Measurements from ENCODE around the gene TMEM266.

Gene TMEM266

DNA sequence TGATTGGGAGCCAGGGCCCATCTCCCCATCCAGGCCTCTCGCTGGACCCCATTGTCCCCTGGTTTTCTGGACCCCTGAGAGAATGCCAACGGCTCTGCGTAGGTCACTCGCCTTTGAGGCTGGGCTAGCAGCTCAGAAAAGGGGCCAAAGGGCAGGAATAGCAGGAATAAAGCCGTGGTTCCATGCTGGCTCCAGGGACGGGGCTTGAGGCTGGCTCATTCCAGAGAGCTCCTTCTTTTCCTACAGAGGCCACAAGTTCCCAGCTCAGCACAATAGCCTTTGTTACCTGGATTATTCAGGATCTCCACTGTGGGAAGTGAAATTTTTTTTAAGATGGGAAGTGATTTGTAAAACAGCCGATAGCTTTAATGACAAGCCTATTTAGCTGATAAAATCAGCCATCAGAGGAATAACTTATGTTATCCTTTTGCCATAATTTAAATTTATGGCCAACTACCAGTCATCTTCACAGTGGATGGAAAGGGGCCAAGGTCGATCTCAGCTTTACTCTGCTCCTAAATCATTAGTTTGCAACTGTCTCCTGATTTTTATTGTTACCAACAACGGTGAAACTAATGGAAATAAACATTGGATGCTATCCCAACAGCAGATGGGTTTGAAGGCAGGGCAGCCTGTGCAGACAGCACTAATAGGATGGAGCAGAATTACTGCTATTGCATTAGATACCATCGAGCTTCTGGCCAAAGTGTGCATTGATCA is 124.3 kb downstream of the TMEM266 start:
- TF ChIP-seq CTCF (IDR thresholded peaks at IDR 0.05; ENCODE audit: low read depth, low read length): no peak
- H3K4me3 ChIP-seq (ENCODE audit: low read depth, low read length): no peak overlapping the region

GRCh38 chr15:76184650-76185035 is 124.9 kb downstream of the TMEM266 start:
- no peak overlapping the region for H3K4me3 ChIP-seq (ENCODE audit: low read depth, low read length)

GRCh38 chr15:76185716-76186115 is 125.9 kb downstream of the TMEM266 start:
- TF ChIP-seq CTCF (IDR thresholded peaks at IDR 0.05; ENCODE audit: low read depth, low read length): peak; percentile 80
- H3K4me3 ChIP-seq (ENCODE audit: low read depth, low read length): no peak overlapping the region

More at GRCh38 chr15:76184650-76185035, 124.9 kb downstream of the TMEM266 start:
- no peak for TF ChIP-seq CTCF (IDR thresholded peaks at IDR 0.05; ENCODE audit: low read depth, low read length)

GRCh38 chr15:76187163-76187562 is 127.4 kb downstream of the TMEM266 start:
- TF ChIP-seq CTCF (IDR thresholded peaks at IDR 0.05; ENCODE audit: low read depth, low read length): no peak
- no peak overlapping the region for H3K4me3 ChIP-seq (ENCODE audit: low read depth, low read length)

DNA sequence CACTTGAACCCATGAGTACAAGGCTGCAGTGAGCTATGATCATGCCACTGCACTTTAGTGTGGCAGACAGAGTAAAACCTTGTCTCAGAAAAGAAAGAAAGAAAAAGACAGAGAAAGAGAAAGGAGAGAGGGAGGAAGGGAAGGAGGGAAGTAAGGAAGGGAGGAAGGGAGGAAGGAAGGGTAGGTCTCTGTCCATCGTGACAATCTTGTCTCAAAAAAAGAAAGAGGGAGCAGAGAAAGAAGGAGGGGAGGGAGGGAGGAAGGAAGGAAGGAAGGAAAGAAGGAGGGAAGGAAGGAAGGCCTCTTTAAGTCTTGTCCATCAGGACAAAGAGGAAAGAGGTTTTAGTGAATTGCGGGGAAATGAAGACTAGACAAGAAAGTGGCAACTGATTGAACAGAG is 129.3 kb downstream of the TMEM266 start:
- TF ChIP-seq CTCF (IDR thresholded peaks at IDR 0.05; ENCODE audit: low read depth, low read length): no peak
- no peak overlapping the region for H3K4me3 ChIP-seq (ENCODE audit: low read depth, low read length)

GRCh38 chr15:76190070-76190564 is 130.3 kb downstream of the TMEM266 start:
- no peak overlapping the region for H3K4me3 ChIP-seq (ENCODE audit: low read depth, low read length)
- TF ChIP-seq CTCF (IDR thresholded peaks at IDR 0.05; ENCODE audit: low read depth, low read length): no peak

DNA sequence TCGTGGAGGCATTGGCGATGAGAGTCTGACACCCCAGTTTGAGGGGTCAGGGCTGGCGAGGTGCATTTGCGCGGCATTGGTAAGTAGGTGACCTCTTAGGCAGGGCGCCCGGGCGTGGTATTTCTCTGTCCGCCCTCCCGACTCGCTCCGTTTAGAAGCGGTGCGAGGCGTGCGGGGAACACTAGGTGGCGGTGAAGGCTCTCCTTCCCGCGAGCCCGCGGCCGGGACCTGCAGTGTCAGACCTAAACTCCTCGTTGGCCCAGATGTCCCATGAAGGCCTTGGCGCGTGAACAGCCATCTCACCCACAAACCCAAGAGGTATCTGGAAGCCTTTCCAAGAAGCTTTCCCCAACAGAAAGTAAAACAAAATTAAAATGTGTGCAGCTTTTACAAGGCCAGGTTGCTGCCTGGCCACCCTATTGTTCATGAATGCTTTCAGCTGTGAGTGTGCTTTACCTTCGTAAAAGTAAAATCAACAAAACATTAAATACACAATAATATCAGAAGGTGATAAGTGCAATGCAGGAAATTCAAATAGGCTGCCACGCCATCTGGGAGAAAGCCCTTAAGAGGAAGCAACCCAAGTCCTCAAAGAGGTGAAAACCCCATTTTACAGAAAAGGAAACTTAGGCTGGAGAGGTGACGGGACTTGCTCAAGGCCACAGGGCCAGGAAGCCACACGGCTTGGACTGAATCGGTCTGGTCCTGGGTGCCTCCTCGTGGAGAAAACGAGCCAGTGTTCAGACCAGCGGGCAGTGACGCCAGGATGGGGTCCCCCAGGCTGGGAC is 131.2 kb downstream of the TMEM266 start:
- H3K4me3 ChIP-seq (ENCODE audit: low read depth, low read length): no peak overlapping the region
- peak; percentile 92 for TF ChIP-seq CTCF (IDR thresholded peaks at IDR 0.05; ENCODE audit: low read depth, low read length)

Data from WI38 (cell line).